Measurements from ENCODE around the gene AGXT. TPM values are rescaled to one million over a fixed set of nuclear protein-coding genes. Genes with fewer than 3 reads are reported as not detected.

The AGXT gene
- total and polyA plus RNA-seq, 2 of the 8 experiments (the other 6 are each of a cell fraction or from before 2014, with no cell fraction given): 0.03 TPM; not detected in 1

DNA sequence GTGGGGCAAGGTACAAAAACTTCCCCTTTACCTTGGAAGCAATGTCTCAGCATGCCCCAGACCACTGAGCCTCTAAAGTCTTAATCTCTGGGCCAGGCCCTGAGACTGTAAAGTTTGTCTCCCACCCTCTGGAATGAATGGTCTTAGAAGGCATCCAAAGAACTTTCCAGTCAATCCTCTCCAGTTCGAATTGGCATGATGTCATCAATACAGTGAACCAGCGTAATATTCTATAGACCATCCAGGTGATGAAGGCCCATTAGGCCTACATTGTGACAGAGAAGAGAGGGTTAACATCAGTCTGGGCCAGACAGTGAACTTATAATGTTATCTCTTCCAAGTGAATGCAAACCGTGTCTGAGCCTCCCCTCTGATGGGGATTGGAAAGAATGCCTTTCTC is 16.1 kb downstream of the AGXT start (continued):
- TF ChIP-seq, protein P1, sequence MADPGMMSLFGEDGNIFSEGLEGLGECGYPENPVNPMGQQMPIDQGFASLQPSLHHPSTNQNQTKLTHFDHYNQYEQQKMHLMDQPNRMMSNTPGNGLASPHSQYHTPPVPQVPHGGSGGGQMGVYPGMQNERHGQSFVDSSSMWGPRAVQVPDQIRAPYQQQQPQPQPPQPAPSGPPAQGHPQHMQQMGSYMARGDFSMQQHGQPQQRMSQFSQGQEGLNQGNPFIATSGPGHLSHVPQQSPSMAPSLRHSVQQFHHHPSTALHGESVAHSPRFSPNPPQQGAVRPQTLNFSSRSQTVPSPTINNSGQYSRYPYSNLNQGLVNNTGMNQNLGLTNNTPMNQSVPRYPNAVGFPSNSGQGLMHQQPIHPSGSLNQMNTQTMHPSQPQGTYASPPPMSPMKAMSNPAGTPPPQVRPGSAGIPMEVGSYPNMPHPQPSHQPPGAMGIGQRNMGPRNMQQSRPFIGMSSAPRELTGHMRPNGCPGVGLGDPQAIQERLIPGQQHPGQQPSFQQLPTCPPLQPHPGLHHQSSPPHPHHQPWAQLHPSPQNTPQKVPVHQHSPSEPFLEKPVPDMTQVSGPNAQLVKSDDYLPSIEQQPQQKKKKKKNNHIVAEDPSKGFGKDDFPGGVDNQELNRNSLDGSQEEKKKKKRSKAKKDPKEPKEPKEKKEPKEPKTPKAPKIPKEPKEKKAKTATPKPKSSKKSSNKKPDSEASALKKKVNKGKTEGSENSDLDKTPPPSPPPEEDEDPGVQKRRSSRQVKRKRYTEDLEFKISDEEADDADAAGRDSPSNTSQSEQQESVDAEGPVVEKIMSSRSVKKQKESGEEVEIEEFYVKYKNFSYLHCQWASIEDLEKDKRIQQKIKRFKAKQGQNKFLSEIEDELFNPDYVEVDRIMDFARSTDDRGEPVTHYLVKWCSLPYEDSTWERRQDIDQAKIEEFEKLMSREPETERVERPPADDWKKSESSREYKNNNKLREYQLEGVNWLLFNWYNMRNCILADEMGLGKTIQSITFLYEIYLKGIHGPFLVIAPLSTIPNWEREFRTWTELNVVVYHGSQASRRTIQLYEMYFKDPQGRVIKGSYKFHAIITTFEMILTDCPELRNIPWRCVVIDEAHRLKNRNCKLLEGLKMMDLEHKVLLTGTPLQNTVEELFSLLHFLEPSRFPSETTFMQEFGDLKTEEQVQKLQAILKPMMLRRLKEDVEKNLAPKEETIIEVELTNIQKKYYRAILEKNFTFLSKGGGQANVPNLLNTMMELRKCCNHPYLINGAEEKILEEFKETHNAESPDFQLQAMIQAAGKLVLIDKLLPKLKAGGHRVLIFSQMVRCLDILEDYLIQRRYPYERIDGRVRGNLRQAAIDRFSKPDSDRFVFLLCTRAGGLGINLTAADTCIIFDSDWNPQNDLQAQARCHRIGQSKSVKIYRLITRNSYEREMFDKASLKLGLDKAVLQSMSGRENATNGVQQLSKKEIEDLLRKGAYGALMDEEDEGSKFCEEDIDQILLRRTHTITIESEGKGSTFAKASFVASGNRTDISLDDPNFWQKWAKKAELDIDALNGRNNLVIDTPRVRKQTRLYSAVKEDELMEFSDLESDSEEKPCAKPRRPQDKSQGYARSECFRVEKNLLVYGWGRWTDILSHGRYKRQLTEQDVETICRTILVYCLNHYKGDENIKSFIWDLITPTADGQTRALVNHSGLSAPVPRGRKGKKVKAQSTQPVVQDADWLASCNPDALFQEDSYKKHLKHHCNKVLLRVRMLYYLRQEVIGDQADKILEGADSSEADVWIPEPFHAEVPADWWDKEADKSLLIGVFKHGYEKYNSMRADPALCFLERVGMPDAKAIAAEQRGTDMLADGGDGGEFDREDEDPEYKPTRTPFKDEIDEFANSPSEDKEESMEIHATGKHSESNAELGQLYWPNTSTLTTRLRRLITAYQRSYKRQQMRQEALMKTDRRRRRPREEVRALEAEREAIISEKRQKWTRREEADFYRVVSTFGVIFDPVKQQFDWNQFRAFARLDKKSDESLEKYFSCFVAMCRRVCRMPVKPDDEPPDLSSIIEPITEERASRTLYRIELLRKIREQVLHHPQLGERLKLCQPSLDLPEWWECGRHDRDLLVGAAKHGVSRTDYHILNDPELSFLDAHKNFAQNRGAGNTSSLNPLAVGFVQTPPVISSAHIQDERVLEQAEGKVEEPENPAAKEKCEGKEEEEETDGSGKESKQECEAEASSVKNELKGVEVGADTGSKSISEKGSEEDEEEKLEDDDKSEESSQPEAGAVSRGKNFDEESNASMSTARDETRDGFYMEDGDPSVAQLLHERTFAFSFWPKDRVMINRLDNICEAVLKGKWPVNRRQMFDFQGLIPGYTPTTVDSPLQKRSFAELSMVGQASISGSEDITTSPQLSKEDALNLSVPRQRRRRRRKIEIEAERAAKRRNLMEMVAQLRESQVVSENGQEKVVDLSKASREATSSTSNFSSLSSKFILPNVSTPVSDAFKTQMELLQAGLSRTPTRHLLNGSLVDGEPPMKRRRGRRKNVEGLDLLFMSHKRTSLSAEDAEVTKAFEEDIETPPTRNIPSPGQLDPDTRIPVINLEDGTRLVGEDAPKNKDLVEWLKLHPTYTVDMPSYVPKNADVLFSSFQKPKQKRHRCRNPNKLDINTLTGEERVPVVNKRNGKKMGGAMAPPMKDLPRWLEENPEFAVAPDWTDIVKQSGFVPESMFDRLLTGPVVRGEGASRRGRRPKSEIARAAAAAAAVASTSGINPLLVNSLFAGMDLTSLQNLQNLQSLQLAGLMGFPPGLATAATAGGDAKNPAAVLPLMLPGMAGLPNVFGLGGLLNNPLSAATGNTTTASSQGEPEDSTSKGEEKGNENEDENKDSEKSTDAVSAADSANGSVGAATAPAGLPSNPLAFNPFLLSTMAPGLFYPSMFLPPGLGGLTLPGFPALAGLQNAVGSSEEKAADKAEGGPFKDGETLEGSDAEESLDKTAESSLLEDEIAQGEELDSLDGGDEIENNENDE (IDR thresholded peaks at IDR 0.05; ENCODE audit: insufficient replicate concordance, low read length): no peak
- no peak for TF ChIP-seq CHD1 (IDR thresholded peaks at IDR 0.05; ENCODE audit: low read depth, low read length)

Data from H1 (cell line).